ENCODE measurements around the gene COMMD8.

Gene COMMD8

GRCh38 chr4:47474799-47475198, 11.3 kb upstream of the COMMD8 start:
- DNase-seq = no peak

- DNase-seq = no peak
Measured at GRCh38 chr4:47473141-47473750, 9.7 kb upstream of the COMMD8 start.

DNA sequence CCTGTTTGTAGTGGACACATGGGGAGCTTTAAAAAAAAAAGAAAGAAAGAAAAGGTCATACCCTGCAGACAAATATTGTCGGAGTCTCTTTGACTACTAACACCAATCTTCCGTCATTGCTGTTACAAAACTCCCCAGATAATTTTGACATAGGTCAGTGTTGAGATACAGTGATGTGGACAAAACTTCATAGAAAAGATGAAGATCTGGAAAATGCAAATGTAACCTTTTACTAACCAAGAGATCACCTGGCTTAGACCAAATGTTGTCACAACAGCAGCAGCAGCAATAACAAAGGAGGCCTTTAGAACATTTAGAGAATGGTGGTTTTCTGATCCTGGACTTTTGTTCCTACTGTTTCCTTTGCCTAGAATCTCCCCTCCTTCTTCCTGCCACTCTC, 8.1 kb upstream of the COMMD8 start:
- no peak for DNase-seq

DNA sequence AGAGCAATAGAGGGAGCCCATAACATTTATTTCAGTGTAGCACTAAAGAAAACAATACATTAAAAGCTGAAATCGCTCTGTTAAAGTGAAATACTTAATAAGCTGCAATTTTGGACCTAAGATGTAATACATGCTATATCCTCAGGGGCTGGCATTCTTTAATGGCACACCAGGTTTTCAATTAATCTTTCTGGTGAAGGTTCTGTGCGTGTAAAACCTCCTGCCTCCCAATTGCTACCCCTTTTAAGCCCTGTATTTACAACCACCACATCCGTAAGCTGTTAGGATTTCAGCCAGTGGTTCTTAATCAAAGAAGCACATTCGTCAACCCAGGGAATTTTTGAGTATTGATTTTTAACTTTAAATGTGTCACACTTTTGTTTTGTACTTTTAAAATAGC, 7.6 kb upstream of the COMMD8 start:
- DNase-seq = no peak

GRCh38 chr4:47469951-47470350, 6.4 kb upstream of the COMMD8 start:
- no peak for DNase-seq

- DNase-seq = no peak
Measured at GRCh38 chr4:47468706-47469365, 5.3 kb upstream of the COMMD8 start.

DNA sequence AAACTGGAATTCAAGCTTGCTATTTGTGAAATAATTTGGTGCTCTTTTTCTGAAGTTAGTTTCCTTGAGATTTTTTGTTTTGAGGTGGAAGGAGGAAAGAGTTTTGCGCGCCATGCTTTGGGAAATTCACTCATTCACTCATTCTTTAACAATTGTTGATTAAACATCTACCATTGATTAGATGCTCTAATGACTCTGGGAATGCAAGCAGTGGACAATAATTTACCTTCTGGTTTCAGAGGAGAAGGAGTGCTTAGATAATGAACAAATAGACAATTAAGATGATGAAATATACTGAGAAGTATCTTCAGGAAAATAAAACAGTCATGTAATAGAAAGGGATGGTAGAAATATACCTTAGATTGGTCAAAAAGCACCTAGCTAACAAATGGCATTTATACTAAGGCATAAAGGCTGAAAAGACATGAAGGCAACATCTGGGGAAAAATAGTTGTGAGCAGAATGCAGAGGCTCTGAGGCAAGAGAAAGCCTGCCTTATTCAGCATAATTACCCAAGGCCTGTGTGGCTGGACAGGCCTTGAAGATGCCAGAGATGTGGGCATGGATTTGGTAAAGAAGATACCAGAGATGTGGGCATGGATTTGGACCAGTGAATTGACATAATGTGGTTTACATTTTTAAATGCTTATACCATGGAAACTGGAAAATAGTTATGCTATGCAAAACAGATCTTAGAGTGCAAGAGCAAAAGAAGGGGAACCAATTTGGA, 2.7 kb upstream of the COMMD8 start:
- no peak for DNase-seq

DNA sequence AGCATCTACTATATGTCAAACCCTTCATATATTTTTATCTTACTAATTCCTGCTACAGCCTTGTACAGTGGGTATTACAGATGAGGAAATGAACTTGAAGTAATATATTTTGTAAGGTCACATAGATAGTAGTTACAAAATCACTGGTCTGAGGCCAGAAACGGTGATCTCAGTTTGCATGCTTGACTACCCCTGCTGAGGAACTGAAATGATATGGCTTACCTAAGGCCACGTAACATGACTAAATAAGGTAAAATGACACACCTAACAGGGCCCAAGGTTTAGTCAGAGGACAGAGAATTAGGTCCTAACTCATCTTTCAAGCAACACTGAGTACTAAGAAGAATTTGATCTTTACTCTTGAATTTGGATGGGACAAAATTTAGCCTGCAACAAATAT, 1.5 kb upstream of the COMMD8 start:
- no peak for DNase-seq

DNA sequence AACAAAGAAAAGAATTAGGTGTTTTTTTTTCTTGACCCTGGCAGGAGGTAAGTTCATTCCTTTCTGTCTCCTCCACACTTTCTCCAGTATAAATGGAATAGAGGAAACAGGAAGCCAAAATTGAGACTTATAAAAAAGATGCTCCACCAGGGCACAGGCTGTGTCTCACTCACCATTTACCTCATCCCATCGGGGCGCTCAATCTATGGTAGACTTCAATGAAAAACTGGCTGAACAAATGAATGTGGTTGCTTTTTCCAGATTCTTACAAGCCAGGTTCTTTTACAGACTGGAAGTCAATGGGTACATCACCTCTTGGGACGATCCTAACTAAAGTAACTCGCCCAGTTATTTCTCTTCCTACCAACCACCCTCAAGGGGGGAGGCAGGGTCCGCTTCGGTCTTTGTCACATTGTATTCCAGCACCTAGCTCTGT, 685 bp downstream of the COMMD8 start:
- peak; percentile 19 for DNase-seq

DNA sequence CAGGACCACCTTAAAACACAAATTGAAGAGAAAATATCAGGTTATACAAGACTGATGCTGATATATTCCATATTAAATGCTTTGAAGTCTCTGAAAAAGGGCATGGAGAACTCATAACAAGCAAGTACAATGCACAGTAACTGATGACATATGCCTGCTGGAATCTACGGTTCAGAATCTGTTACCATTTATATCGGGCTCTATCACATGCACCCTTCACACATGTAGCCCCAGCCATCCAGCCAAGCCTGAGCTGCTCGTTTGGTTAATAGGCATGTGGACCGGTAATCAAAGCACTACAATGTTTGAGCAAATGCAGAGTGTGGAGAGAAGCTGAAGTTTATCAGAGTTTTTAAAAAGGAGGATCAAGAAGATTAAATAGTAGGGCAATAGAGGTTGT, 11.8 kb downstream of the COMMD8 start:
- no peak for DNase-seq

DNA sequence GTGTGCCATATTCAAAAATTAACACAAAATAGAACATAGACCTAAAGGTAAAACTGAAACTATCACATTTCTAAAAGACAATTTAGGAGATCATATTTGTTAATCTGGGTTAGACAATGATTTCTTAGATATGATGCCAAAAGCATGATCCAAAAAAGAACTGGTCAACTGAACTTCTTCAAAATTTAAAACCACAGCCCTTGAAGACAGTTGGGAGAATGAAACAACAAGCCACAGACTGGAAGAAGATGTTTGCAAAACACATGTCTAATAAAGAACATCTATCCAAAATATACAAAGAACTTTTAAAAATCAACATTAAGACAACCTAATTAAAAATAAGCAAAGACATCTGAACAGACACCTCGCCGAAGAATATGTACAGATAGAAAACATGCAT, 19.5 kb downstream of the COMMD8 start:
- no peak for DNase-seq

- DNase-seq = no peak
Measured at GRCh38 chr4:47442980-47443379, 20.5 kb downstream of the COMMD8 start.

DNA sequence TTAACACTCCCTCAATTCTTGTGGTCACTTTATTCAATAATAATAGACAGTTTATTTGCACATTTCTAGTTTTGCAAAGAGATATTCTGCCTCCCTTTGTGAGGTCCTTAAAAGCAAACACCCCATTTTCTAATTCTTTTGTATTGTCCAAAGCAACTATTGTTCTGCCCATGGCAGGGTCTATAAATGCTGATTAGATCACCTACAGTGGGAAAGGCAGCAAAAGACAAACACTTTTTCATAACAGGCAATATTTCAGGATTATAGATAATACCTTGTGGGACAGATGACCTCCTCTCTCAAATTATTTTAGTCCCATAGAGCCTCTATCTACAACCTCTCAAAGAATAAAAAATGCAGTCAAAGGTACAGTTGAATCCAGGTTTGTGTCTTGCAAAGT, 28.6 kb downstream of the COMMD8 start:
- no peak for DNase-seq

DNA sequence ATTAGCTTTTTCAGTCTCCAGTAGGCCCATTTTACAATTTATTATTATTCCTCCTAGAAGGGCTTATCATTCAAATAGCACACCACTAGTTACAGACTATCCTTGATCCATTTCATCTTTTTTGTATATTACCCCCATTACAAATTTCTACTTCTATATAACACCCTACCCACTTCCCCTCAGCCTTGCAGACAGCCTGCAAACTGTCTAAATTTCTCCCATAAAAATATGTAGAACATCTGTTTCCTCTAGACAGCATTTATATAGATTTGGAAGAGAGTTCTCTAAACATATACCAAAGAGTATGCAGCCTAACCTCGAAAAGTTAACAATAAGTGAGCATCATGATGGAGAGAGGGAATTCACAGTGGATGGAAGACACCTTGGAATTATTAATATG, 30.8 kb downstream of the COMMD8 start:
- DNase-seq = no peak

- DNase-seq = no peak
Measured at GRCh38 chr4:47427935-47428334, 35.6 kb downstream of the COMMD8 start.

GRCh38 chr4:47425628-47426027, 37.9 kb downstream of the COMMD8 start:
- no peak for DNase-seq

DNA sequence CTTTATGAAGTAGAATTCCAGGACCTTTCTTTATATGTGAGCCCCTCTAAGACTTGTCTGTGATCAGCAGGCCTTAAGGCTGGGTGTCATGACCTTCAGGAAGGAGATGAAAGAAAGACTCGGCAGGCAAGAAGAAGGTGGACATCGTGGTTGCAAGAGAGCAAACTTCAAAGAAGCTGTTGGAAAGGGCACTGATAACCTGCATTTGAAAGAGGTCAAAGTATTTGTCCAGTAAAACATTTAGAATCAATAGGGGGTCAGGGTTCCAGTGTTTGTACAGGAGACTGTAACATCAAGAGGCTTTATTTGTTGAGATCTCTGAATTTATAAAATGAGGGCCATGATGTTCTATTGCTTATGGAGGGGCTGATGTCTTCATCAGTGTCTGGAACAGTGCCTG, 44.2 kb downstream of the COMMD8 start:
- no peak for DNase-seq

DNA sequence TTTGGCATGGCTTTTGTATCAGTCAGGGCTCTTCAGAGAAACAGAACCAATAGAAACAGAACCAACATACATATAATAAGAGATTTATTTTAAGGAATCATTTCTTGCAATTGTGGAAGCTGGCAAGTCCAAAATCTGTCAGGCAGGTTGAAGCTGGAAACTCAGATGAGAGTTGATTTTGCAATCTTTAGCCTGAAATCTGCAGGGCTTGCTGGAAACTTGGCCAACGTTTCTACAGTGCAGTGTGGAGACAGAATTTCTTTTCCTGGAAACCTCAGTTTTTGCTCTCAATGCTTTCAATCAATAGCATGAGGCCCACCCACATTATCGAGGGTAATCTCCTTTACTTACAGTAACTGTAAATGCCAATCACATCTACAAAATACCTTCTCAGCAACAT, 45.4 kb downstream of the COMMD8 start:
- no peak for DNase-seq

DNA sequence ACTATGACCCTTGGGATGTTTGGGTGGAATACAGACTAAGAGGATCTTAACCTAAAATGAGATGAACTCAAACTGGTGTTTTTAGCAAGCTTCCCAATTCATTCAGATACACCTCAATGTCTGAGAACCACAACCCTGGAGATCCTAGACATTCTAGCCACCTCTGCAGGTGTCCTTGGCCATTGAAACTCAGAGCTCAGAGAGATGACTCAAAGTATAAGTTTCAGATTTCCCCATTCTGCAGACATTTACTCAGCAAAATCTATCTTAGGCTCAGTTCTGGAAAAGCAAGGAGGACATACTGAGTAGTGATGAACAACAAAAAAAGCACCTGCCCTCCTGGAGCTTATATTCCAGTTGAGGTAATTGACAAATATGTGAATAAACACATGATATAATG, 47.8 kb downstream of the COMMD8 start:
- no peak for DNase-seq

DNA sequence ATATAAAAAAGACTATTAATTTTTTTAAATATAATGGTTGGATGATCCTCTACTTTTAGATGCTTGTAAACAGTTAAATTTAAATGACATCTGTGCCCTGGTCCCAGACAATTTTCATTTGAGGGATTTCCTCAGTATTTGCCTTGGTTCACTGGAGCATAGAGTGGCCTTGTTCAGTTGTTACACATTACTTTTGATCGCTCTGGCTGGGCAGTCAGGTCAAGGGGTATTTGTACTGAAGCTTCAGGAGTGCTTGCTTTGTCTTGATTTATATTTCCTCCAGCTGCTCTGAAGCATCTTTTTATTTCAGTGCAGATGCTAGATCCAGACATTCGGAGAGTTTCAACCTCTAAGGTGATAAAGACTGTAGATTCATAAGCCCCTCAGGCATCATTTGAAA, 50.0 kb downstream of the COMMD8 start:
- peak; percentile 16 for DNase-seq

DNA sequence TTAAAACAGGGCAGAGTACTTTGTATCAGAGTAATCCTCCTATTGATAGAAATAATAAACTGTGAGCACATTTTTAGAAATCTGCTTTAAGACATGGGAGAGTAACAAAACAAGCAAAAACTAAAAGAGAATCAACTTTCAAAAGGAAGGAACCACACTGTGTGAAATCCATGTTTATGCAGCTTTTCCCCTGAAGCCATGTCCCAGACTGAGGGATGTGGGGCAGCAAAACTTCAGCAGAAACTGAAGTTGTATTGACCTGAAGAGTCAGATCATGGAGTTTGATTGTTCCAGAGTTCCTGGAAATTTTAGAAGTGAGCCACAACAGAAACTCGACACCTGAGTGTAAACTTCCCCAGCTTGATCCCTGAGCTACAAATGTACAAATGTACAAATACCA, 53.2 kb downstream of the COMMD8 start:
- no peak for DNase-seq

DNA sequence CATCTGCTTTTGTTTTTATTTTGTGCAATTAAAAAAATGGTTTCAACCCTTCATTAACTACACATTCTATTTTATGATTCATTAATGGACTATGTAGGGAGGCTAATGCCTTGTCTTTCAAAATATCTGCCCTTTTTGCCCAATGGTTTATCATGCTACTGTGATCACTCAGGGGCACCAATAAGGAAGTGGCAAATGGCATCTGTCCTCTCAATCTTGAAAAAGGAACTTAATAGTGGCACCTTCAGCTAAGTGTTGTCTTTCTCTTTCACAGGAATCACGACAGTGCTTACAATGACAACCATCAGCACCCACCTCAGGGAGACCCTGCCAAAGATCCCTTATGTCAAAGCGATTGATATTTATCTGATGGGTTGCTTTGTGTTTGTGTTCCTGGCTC, 57.1 kb downstream of the COMMD8 start:
- no peak for DNase-seq
